MM.1S (cell line): ENCODE measurements around the gene TANC2.

Source experiments
- CTCF ChIP-seq: fragments of 300-600 bp; sonication (generic); IDR thresholded peaks from 2 replicates; pipeline ENCODE4 v1.5.1; 2016; ENCODE audit warnings: antibody characterized with exemption, low read length, mixed read lengths
- EZH2 ChIP-seq: fragments of 300-600 bp; sonication (generic); optimal IDR thresholded peaks from 2 replicates; pipeline ENCODE3; 2017; ENCODE audit warnings: low read depth, mild to moderate bottlenecking, antibody characterized with exemption, low read length, mixed read lengths

- TF ChIP-seq EZH2 (no peak), CTCF (no peak)
These were observed 9.2 kb downstream of the TANC2 start for GRCh38 chr17:62975206-62975605.
